Mucosa of descending colon (tissue), 3 donors: ENCODE data around the gene AKR7A3. TPM values are rescaled to one million over a fixed set of nuclear protein-coding genes. Genes with fewer than 3 reads are reported as not detected.
"Not testable (repeated sequence)": the region's sequence is repeated elsewhere in the genome, so short reads cannot be mapped to it uniquely, and the experiment has no call there.

Source experiments
- ATAC-seq: fragments of 200-7000 bp; cut with Tn5 transposase; one replicate; pipeline ENCODE4 v1.9.1; 2020; ENCODE audit warnings: mild to moderate bottlenecking, moderate library complexity
- DNase-seq, 3 donors: peaks; one replicate each; pipeline ENCODE4 v3.0.0-alpha.2; 2020
- H3K36me3 ChIP-seq: fragments of 200-600 bp; one replicate; pipeline ENCODE4 v1.8.0; 2021; ENCODE audit warnings: low read depth, mild to moderate bottlenecking
- H3K4me1 ChIP-seq: fragments of 200-600 bp; one replicate; pipeline ENCODE4 v1.8.0; 2021; ENCODE audit warnings: low read depth, mild to moderate bottlenecking
- H3K4me3 ChIP-seq: fragments of 200-600 bp; one replicate; pipeline ENCODE4 v1.8.0; 2021; ENCODE audit warnings: mild to moderate bottlenecking
- H3K9me3 ChIP-seq: fragments of 200-600 bp; one replicate; pipeline ENCODE4 v1.8.0; 2021; ENCODE audit warnings: mild to moderate bottlenecking
- CTCF ChIP-seq: fragments of 200-600 bp; IDR thresholded peaks from one replicate; pipeline ENCODE4 v1.8.0; 2022; ENCODE audit warnings: antibody characterized with exemption, mild to moderate bottlenecking
- intact Hi-C, 2 donors: fragments of 100-400 bp; cut with DNase I in 1 of 2; cut with micrococcal nuclease in 1 of 2; formaldehyde crosslinking; loops; one replicate each; pipeline versions ENCODE4 v1.11.0 to v1.11.1; 2022; cut with DNase I, micrococcal nuclease
- total RNA-seq, 3 donors: library from RNA; stranded (reverse); fragmentation: NEBNext Ultra II Directional in 2 of 3; extraction: Animal tissue kit (Norgen Biotek cat#: 25700) in 2 of 3; gene quantifications; one replicate each; pipeline versions ENCODE4 v1.2.1 to v1.2.4, GENCODE V29; 2021 to 2023
- donor health status: DM: no; HTN: no; CAD: no; lungs with moderate emphysema.
- donor health status: DM: no; HTN: no; CAD: no.
- donor health status: DM: no; HTN: yes; CAD: no.

Gene AKR7A3
- total RNA-seq, 3 donors from 2014 or later: 40.9 to 97.8 (median 93.7) TPM

- no peak overlapping the region for H3K4me3 ChIP-seq
- H3K4me1 ChIP-seq: peaks cover 19% of the 10 kb centered on the region
- no peaks in the 10 kb centered on the region for H3K36me3 ChIP-seq
- intact Hi-C loops: no loop called here
- TF ChIP-seq CTCF: no peak
- H3K9me3 ChIP-seq: no peaks in the 10 kb centered on the region
- ATAC-seq (no peak), DNase-seq (no peak)
Measured at GRCh38 chr1:19284881-19285280, 3.7 kb downstream of the AKR7A3 start.

GRCh38 chr1:19283891-19284290 is 4.7 kb downstream of the AKR7A3 start:
- H3K4me3 ChIP-seq: no peak overlapping the region
- ATAC-seq: no peak
- H3K4me1 ChIP-seq: peaks cover 16% of the 10 kb centered on the region
- H3K36me3 ChIP-seq: no peaks in the 10 kb centered on the region
- no peak for DNase-seq
- H3K9me3 ChIP-seq: no peaks in the 10 kb centered on the region
- no peak for TF ChIP-seq CTCF
- intact Hi-C loops: no loop called here

- intact Hi-C loops: no loop called here
- DNase-seq: no peak
- TF ChIP-seq CTCF: no peak
- no peak for ATAC-seq
- Histone ChIP-seq H3K4me1 (peaks cover 6% of the 10 kb centered on the region), H3K36me3 (no peaks in the 10 kb centered on the region), H3K4me3 (no peak overlapping the region), H3K9me3 (no peaks in the 10 kb centered on the region)
Measured at GRCh38 chr1:19274636-19275035, 13.9 kb downstream of the AKR7A3 start.

- peak; percentile 62 for ATAC-seq
Measured at GRCh38 chr1:19273844-19274531, 14.6 kb downstream of the AKR7A3 start.

GRCh38 chr1:19273106-19273843 is 15.3 kb downstream of the AKR7A3 start:
- H3K4me1 ChIP-seq: peaks cover 6% of the 10 kb centered on the region
- no peak for TF ChIP-seq CTCF
- no peaks in the 10 kb centered on the region for H3K36me3 ChIP-seq
- intact Hi-C loops: no loop called here
- DNase-seq: peak; percentile 34 to 62 (median 52)
- no peaks in the 10 kb centered on the region for H3K9me3 ChIP-seq
- H3K4me3 ChIP-seq: no peak overlapping the region
- ATAC-seq: peak; percentile 59

More at GRCh38 chr1:19273844-19274531, 14.6 kb downstream of the AKR7A3 start:
- H3K9me3 ChIP-seq, H3K4me3 ChIP-seq, intact Hi-C loops, H3K36me3 ChIP-seq, H3K4me1 ChIP-seq: not testable (repeated sequence)
- DNase-seq: peak in 2 of 3 donors; percentile 39 to 63

- no peak for ATAC-seq
- no peak for TF ChIP-seq CTCF
- H3K9me3 ChIP-seq: no peaks in the 10 kb centered on the region
- H3K36me3 ChIP-seq: no peaks in the 10 kb centered on the region
- H3K4me1 ChIP-seq: peaks cover 6% of the 10 kb centered on the region
- no peak overlapping the region for H3K4me3 ChIP-seq
- intact Hi-C loops: no loop called here
- DNase-seq: no peak
Measured at GRCh38 chr1:19272064-19272463, 16.5 kb downstream of the AKR7A3 start.

GRCh38 chr1:19270343-19270730 is 18.2 kb downstream of the AKR7A3 start:
- H3K4me3 ChIP-seq, H3K4me1 ChIP-seq, H3K36me3 ChIP-seq, H3K9me3 ChIP-seq, intact Hi-C loops: not testable (repeated sequence)
- ATAC-seq (peak; percentile 91), DNase-seq (peak; percentile 76 to 81 (median 76))

- DNase-seq, H3K36me3 ChIP-seq, H3K4me1 ChIP-seq, intact Hi-C loops, H3K4me3 ChIP-seq, H3K9me3 ChIP-seq: not testable (repeated sequence)
- ATAC-seq: peak; percentile 46
Measured at GRCh38 chr1:19269427-19270342, 18.9 kb downstream of the AKR7A3 start.
